H9 (cell line): ENCODE measurements around the gene ARID1B. TPM values are rescaled to one million over a fixed set of nuclear protein-coding genes. Genes with fewer than 3 reads are reported as not detected.

Experiments used
- DNase-seq: peaks from one replicate; pipeline ENCODE4 v3.0.0-alpha.2; 2017
- H2AFZ ChIP-seq: one replicate; pipeline ENCODE4 v1.6.1; 2013; ENCODE audit warnings: mild to moderate bottlenecking, low read length, control low read depth, moderate library complexity
- H2AK5ac ChIP-seq: 2 replicates; pipeline ENCODE4 v1.6.1; 2013; ENCODE audit warnings: low read length, control low read depth, mixed read lengths; ENCODE audit not compliant: insufficient read length
- H2BK120ac ChIP-seq: one replicate; pipeline ENCODE4 v1.6.1; 2013; ENCODE audit warnings: low read depth, mild to moderate bottlenecking, low read length, control low read depth, inconsistent platforms; ENCODE audit not compliant: poor library complexity, severe bottlenecking
- H2BK12ac ChIP-seq: 2 replicates; pipeline ENCODE4 v1.6.1; 2013; ENCODE audit warnings: low read length, control low read depth, mixed read lengths, low read depth; ENCODE audit not compliant: insufficient read length
- H2BK15ac ChIP-seq: 2 replicates; pipeline ENCODE4 v1.6.1; 2013; ENCODE audit warnings: low read depth, low read length, control low read depth
- H2BK20ac ChIP-seq: one replicate; pipeline ENCODE4 v1.6.1; 2013; ENCODE audit warnings: low read depth, mild to moderate bottlenecking, low read length, control low read depth, inconsistent platforms; ENCODE audit not compliant: poor library complexity, severe bottlenecking
- H2BK5ac ChIP-seq: 2 replicates; pipeline ENCODE4 v1.6.1; 2013; ENCODE audit warnings: low read length, control low read depth, mixed read lengths; ENCODE audit not compliant: insufficient read length
- H3K14ac ChIP-seq: 2 replicates; pipeline ENCODE4 v1.6.1; 2013; ENCODE audit warnings: low read length, control low read depth; ENCODE audit not compliant: insufficient read depth
- H3K18ac ChIP-seq: 2 replicates; pipeline ENCODE4 v1.6.1; 2013; ENCODE audit warnings: low read depth, mild to moderate bottlenecking, mixed read lengths, low read length, control low read depth; ENCODE audit not compliant: insufficient read length
- H3K23ac ChIP-seq: 2 replicates; pipeline ENCODE4 v1.6.1; 2013; ENCODE audit warnings: low read length, control low read depth, mixed read lengths, low read depth; ENCODE audit not compliant: insufficient read length
- H3K23me2 ChIP-seq: 2 replicates; pipeline ENCODE4 v1.6.1; 2013; ENCODE audit warnings: low read depth, mild to moderate bottlenecking, mixed read lengths, low read length, control low read depth; ENCODE audit not compliant: insufficient read length, poor library complexity, severe bottlenecking
- H3K27ac ChIP-seq: 2 replicates; pipeline ENCODE4 v1.5.1; 2013; ENCODE audit warnings: low read length, control low read depth, mixed read lengths, low read depth; ENCODE audit not compliant: insufficient read length
- H3K27me3 ChIP-seq: 2 replicates; pipeline ENCODE4 v1.6.1; 2013; ENCODE audit warnings: low read length, control low read depth, inconsistent platforms; ENCODE audit not compliant: insufficient read depth
- H3K4ac ChIP-seq: 2 replicates; pipeline ENCODE4 v1.6.1; 2013; ENCODE audit warnings: low read depth, mild to moderate bottlenecking, control low read depth, inconsistent platforms, low read length, moderate library complexity
- H3K4me1 ChIP-seq: 2 replicates; pipeline ENCODE4 v1.6.1; 2013; ENCODE audit warnings: low read length, control low read depth, inconsistent platforms; ENCODE audit not compliant: insufficient read depth
- H3K4me2 ChIP-seq: 2 replicates; pipeline ENCODE4 v1.6.1; 2013; ENCODE audit warnings: low read length, control low read depth, mixed read lengths; ENCODE audit not compliant: insufficient read length, insufficient read depth
- H3K56ac ChIP-seq: 2 replicates; pipeline ENCODE4 v1.6.1; 2013; ENCODE audit warnings: low read depth, mild to moderate bottlenecking, mixed read lengths, low read length, control low read depth; ENCODE audit not compliant: insufficient read length
- H3K79me1 ChIP-seq: 2 replicates; pipeline ENCODE4 v1.6.1; 2013; ENCODE audit warnings: low read depth, mild to moderate bottlenecking, moderate library complexity, low read length, control low read depth, inconsistent platforms; ENCODE audit not compliant: insufficient read depth, poor library complexity, severe bottlenecking
- H3K79me2 ChIP-seq: 2 replicates; pipeline ENCODE4 v1.6.1; 2013; ENCODE audit warnings: low read length, control low read depth, inconsistent platforms; ENCODE audit not compliant: insufficient read depth
- H3K9ac ChIP-seq: 2 replicates; pipeline ENCODE4 v1.6.1; 2013; ENCODE audit warnings: low read length, control low read depth, mixed read lengths; ENCODE audit not compliant: insufficient read length; ENCODE audit errors: extremely low read depth
- H3K9me3 ChIP-seq: one replicate; pipeline ENCODE4 v1.6.1; 2013; ENCODE audit warnings: low read depth, low read length, inconsistent platforms; ENCODE audit not compliant: control insufficient read depth
- H3T11ph ChIP-seq: one replicate; pipeline ENCODE4 v1.6.1; 2013; ENCODE audit warnings: mild to moderate bottlenecking, low read length, control low read depth, inconsistent platforms
- H4K20me1 ChIP-seq: one replicate; pipeline ENCODE4 v1.6.1; 2013; ENCODE audit not compliant: control insufficient read depth, insufficient read length, insufficient read depth
- H4K5ac ChIP-seq: 2 replicates; pipeline ENCODE4 v1.6.1; 2013; ENCODE audit warnings: low read depth, mild to moderate bottlenecking, mixed read lengths, low read length, control low read depth; ENCODE audit not compliant: insufficient read length
- H4K8ac ChIP-seq: replicated peaks from 2 replicates; pipeline ENCODE4 v1.6.1; 2013; ENCODE audit warnings: low read length, control low read depth, mixed read lengths, low read depth; ENCODE audit not compliant: insufficient read length
- H4K91ac ChIP-seq: 2 replicates; pipeline ENCODE4 v1.6.1; 2013; ENCODE audit warnings: low read depth, mild to moderate bottlenecking, moderate library complexity, mixed read lengths, low read length, control low read depth; ENCODE audit not compliant: insufficient read length
- H3K27ac Mint-ChIP-seq, 3 experiments: 2 replicates in 2 of 3; 3 replicates in 1 of 3; pipeline ENCODE4 v1.8.0; 2020 to 2021; ENCODE audit warnings: mixed read lengths in 3 of 3, mild to moderate bottlenecking in 1 of 3, moderate library complexity in 1 of 3
- H3K27me3 Mint-ChIP-seq: 2 replicates; pipeline ENCODE4 v1.8.0; 2021; ENCODE audit warnings: low read depth, mild to moderate bottlenecking, moderate library complexity, mixed read lengths
- H3K36me3 Mint-ChIP-seq, 3 experiments: 2 replicates in 2 of 3; 3 replicates in 1 of 3; pipeline ENCODE4 v1.8.0; 2020 to 2021; ENCODE audit warnings: low read depth in 3 of 3, mixed read lengths in 3 of 3; ENCODE audit not compliant: insufficient read depth in 1 of 3
- H3K4me1 Mint-ChIP-seq, 2 experiments: 2 replicates each; pipeline ENCODE4 v1.8.0; 2020; ENCODE audit warnings: mixed read lengths in 2 of 2
- H3K4me3 Mint-ChIP-seq, 2 experiments: 2 replicates in 1 of 2; 3 replicates in 1 of 2; pipeline ENCODE4 v1.8.0; 2020 to 2021; ENCODE audit warnings: mild to moderate bottlenecking in 2 of 2, mixed read lengths in 2 of 2, moderate library complexity in 1 of 2
- H3K9me3 Mint-ChIP-seq, 2 experiments: 2 replicates in 1 of 2; 3 replicates in 1 of 2; pipeline ENCODE4 v1.8.0; 2020; ENCODE audit warnings: mild to moderate bottlenecking in 2 of 2, mixed read lengths in 2 of 2, moderate library complexity in 1 of 2
- WGBS: extraction: QIAGEN DNeasy Blood & Tissue Kit; methylation state at CpG from one replicate; pipeline ENCODE4 v1.1.7; 2013; ENCODE audit warnings: missing lambda C conversion rate, low lambda C conversion rate, mixed read lengths; ENCODE audit not compliant: insufficient read length; ENCODE audit errors: extremely low coverage; 5-methylcytosine and 5-hydroxymethylcytosine counted together
- total RNA-seq: library from RNA; stranded (reverse); gene quantifications from 2 replicates; pipeline ENCODE4 v1.2.1, GENCODE V29; 2021
- TF ChIP-seq, protein P1 (sequence below): fragments of 200-600 bp; sonication (generic); conservative IDR thresholded peaks from 3 replicates; pipeline ENCODE4 v1.8.0; 2021; ENCODE audit warnings: antibody characterized with exemption, mild to moderate bottlenecking

ARID1B gene
- total RNA-seq, 1 experiment from 2014 or later, result 88.2 TPM

DNA sequence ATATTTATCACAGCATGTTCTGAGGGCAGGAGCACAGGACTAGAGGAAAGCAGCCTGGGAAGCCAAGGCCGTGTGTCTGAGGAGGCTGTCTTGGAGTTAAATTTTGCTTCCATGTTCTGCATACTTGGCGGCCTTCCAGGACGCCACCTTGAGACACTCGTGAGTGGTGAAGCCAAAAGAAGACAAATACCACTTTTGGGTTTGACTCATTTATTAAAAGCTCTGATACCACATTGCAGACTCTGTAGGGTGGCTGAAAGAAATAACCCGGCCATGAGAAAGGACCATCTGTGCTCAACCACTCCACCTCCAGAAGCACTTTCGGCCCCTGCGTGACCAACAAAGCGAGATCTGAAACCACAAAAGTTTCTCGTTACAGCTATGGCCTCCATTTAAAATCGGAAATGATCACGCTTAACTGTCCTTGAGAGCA, 426.1 kb downstream of the ARID1B start:
- H3K27ac ChIP-seq, result no peak overlapping the region
- H3K4ac ChIP-seq, result no peak overlapping the region
- H3K9me3 ChIP-seq, result no peaks in the 10 kb centered on the region
- no peak overlapping the region for H3K56ac ChIP-seq
- no peaks in the 10 kb centered on the region for H3K27me3 ChIP-seq
- no peaks in the 10 kb centered on the region for H3K27me3 Mint-ChIP-seq
- H3K14ac ChIP-seq, result no peak overlapping the region
- H2BK12ac ChIP-seq, result no peak overlapping the region
- no peaks in the 10 kb centered on the region for H3K79me1 ChIP-seq
- H3K27ac Mint-ChIP-seq, result no peak overlapping the region
- H2AFZ ChIP-seq, result no peak overlapping the region
- H3K79me2 ChIP-seq, result no peaks in the 10 kb centered on the region
- peaks cover 30 to 56% (median 54%) of the 10 kb centered on the region in 3 experiments; a peak in 6 of 7 replicates for H3K36me3 Mint-ChIP-seq
- H4K8ac ChIP-seq, result no peak overlapping the region
- no peak overlapping the region for H3K4me2 ChIP-seq
- H3K9me3 Mint-ChIP-seq, result no peaks in the 10 kb centered on the region
- DNase-seq, result no peak
- H3K23me2 ChIP-seq, result no peaks in the 10 kb centered on the region
- no peak overlapping the region for H3K4me3 Mint-ChIP-seq
- H3K4me1 Mint-ChIP-seq, result no peaks in the 10 kb centered on the region
- H2BK120ac ChIP-seq, result no peak overlapping the region
- no peak overlapping the region for H4K5ac ChIP-seq
- WGBS, result no CpG with 5 or more reads among the region's 11 CpGs
- no peak overlapping the region for H2BK5ac ChIP-seq
- TF ChIP-seq, protein P1, sequence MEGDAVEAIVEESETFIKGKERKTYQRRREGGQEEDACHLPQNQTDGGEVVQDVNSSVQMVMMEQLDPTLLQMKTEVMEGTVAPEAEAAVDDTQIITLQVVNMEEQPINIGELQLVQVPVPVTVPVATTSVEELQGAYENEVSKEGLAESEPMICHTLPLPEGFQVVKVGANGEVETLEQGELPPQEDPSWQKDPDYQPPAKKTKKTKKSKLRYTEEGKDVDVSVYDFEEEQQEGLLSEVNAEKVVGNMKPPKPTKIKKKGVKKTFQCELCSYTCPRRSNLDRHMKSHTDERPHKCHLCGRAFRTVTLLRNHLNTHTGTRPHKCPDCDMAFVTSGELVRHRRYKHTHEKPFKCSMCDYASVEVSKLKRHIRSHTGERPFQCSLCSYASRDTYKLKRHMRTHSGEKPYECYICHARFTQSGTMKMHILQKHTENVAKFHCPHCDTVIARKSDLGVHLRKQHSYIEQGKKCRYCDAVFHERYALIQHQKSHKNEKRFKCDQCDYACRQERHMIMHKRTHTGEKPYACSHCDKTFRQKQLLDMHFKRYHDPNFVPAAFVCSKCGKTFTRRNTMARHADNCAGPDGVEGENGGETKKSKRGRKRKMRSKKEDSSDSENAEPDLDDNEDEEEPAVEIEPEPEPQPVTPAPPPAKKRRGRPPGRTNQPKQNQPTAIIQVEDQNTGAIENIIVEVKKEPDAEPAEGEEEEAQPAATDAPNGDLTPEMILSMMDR, result no peak
- H3K23ac ChIP-seq, result no peak overlapping the region
- H4K91ac ChIP-seq, result no peak overlapping the region
- H3K4me1 ChIP-seq, result no peaks in the 10 kb centered on the region
- H3T11ph ChIP-seq, result no peak overlapping the region
- H3K18ac ChIP-seq, result no peak overlapping the region
- H4K20me1 ChIP-seq, result no peaks in the 10 kb centered on the region
- H2BK20ac ChIP-seq, result no peak overlapping the region
- no peak overlapping the region for H2BK15ac ChIP-seq
- H3K9ac ChIP-seq, result no peak overlapping the region
- no peak overlapping the region for H2AK5ac ChIP-seq
